ENCODE measurements around the gene ESRRA.

DNA sequence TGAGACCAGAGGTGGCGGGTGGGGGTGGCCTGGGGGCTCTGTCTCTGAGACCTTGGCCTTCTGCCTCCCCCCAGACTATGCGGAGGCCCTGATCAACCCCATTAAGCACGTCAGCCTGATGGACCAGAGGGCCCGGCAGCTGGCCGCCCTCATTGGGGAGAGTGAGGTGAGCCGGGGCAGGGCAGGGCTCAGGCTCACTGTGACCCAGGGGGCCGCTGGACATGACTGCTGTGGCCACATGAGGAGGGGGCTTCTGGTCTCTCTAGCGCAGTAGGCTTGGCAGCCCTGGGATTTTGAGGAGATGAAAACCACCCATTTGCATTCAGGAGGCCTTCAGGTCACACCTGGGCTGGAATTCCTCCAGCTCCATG lies 41.4 kb upstream of the ESRRA start:
- TF ChIP-seq ZNF274 (IDR thresholded peaks at IDR 0.05; ENCODE audit: low read depth, low read length) (no peak), SUZ12 (IDR thresholded peaks at IDR 0.05; ENCODE audit: extremely low read depth, insufficient read depth, insufficient read length) (no peak), YY1 (IDR thresholded peaks at IDR 0.05; ENCODE audit: insufficient read depth, insufficient read length) (no peak)
